ENCODE measurements around the gene XYLT1.

The XYLT1 gene

DNA sequence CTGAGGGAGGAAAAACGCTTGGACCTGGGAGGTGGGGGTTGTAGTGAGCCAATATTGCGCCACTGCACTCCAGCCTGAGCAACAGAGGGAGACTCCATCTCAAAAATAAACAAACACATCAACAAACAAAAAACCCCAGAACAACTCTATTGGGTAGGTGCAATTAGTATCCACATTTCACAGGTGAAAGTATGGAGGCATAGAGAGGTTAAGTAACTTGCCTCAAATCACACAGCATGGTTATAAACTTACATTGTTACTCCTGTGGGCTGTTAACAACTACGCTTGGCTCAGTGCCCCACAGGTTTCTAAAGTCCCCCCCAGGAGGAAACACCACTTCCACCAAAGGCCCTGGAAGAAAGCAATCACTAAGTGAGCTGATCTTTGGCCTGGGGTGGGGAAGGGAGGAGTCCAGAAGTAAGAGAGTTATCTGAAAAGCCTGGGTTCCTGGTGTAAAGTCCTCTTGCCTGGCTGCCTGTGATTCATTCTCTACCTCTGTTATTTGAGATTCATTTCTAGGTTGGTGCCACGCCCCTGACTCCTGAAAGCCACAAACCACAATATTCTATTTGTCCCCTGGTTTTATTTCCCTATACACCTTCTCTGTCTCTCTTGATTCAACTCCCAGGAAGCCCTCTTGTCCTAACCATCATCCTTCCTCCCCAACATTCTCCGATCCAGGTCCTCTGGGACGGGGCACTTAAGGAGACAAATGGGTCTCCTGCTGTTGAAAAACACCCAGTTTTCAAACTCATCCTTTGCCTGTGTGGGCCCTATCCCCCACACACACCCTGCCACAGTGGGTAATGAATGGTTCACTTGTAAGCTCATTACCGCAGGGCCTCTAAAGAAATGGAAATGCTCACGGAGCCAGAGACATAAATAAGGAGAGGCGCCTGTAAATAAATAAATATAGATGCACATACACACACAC, 195.4 kb downstream of the XYLT1 start:
- DNase-seq = no peak

DNA sequence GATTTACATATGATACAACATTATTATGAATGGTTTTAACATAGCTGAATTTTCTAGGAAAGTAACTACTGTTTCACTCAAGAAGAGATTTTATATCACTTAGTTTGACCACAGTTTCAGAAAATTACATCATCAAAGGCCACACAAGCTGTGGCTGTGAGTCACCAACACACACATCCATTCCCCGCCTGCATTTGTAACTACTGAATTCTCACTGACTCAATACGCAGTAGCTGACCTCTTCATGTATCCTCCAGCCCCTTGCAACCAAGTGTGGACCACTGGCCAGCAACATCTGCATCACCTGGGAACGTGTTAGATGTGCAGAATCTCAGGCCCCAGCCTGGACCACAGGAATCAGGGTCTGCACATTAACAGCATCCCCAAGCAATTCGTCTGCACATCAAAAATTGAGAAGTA, 197.6 kb downstream of the XYLT1 start:
- DNase-seq = no peak

GRCh38 chr16:17272716-17273115, 198.0 kb downstream of the XYLT1 start:
- DNase-seq = no peak

DNA sequence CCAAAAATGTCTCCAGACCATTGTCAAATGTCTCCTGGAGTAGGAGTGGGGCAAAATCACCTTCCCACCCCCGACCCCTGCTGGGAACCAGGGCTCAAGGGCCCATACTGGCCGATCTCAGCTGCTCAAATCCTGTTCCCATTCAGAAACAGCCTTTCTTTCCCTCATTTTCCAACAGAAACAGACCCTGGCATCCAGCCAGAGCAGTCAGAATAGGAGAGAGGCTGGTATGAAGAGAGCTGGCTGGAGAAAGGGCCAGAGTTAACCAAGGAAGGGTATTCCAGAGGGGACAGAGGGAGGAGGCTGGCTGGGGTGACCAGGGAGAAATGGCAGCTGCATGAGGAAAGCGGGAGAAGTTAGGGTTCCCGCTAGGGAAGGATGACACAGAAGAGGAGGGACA, 199.1 kb downstream of the XYLT1 start:
- no peak for DNase-seq

- no peak for DNase-seq
Observed at GRCh38 chr16:17270683-17271109, 200.1 kb downstream of the XYLT1 start.

DNA sequence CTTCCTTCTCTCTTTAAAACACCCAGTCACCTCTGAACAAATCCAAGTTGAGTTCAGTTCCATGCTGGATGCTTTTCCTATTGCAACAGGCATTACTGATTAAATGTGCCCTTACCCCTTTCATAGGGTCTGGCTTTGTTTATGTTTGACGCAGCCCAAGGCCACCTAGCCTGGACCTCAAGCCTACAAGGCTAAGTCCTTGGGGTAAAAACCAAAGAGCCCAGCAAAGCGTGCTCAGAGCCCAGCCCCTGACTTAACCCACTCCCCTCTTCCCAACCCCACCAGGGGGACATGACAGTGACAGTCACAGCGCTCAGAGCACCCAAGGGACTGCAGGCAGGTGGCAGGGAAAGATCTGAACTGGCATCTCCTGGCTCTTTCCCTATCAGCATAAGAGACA, 200.6 kb downstream of the XYLT1 start:
- no peak for DNase-seq

DNA sequence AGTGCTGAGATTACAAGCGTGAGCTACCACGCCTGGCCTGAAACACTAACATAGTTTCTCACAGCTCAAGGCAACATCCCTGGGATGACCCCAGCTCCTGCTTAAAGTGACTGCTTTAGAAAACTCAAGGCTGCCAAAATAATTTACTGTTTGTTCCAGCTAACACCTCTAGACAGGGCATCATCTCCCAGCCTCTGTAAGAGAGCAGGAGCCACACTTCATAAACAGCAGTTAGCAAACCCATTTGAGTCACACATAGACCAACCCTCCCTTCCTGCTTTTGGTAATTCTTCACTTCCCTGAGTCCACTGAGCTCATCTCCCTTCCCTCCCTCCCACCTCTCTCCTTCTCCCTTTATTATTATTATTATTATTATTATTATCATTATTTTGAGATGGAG, 201.3 kb downstream of the XYLT1 start:
- DNase-seq = no peak

- no peak for DNase-seq
Observed at GRCh38 chr16:17266608-17267313, 204.0 kb downstream of the XYLT1 start.

DNA sequence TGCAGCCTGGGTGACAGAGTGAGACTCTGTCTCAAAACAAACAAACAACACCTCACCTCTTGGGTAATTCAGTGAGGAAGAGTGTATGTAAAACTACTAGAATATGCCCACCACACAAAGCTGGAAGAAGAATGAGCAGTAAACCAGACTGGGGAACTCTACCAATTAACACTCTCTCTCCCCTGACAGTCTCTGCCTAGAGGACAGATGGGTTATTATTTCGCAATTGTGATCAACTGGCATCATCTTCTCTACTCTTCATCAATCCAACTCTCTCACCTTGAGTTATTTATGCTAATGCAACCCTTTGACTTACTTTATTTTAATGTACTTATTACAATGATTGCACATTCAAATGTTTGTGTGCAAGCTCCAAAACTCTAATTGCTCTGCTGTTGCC, 205.6 kb downstream of the XYLT1 start:
- DNase-seq = no peak

GRCh38 chr16:17261197-17261858, 209.4 kb downstream of the XYLT1 start:
- DNase-seq = no peak

DNA sequence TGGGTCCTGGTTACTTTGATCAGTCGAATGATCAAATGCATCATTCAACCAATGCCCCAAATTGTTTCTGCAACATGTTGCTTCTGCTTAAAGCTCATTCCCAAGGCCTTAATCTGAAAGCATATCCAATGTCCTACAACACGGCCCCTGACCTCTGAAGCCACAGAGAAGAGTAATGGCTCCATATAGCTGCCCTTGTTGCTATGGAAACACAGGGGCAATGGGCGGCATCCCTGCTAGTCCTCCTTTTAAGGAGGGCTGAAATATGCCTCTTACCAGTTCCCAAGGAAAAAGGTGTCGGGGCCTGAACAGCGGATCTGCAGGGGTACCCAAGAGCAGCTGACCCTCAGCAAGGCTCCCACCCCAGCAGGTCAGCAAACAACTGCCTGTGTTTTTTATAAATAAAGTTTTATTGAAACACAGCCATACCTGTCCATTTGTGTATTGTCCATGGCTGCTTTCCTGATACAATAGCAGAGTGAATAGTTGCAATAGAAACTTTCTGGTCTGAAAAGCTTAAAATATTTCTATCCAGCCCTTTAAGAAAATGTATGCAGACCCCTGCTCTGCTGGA, 210.4 kb downstream of the XYLT1 start:
- DNase-seq = no peak

- DNase-seq = no peak
Observed at GRCh38 chr16:17259751-17260270, 210.9 kb downstream of the XYLT1 start.

- DNase-seq = no peak
Observed at GRCh38 chr16:17258848-17259713, 211.7 kb downstream of the XYLT1 start.

DNA sequence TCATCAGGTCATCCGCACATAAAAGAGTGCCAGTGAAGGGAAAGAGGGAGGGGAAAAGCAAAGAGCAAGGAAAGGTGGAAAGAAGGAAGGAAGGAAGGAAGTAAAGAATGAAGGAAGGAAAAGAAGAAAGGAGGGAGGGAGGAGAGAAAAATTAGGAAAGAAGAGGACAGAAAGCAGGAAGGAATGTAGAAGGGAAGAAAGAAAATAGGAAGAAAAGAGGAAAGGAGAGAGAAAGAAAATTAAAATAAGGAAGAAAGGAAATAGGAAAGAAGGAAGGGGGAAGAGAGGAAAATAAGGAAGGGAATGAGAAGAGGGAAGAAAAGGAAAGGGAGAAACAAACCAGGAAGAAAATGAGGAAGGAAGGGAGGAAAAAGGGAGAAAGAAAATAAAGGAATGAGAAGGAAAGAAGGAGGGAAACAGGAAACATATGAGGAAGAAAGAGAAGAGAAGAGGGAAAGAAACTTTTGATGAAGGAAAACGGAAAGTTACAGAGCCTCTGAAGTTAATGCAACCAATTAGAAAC, 212.6 kb downstream of the XYLT1 start:
- DNase-seq = no peak

DNA sequence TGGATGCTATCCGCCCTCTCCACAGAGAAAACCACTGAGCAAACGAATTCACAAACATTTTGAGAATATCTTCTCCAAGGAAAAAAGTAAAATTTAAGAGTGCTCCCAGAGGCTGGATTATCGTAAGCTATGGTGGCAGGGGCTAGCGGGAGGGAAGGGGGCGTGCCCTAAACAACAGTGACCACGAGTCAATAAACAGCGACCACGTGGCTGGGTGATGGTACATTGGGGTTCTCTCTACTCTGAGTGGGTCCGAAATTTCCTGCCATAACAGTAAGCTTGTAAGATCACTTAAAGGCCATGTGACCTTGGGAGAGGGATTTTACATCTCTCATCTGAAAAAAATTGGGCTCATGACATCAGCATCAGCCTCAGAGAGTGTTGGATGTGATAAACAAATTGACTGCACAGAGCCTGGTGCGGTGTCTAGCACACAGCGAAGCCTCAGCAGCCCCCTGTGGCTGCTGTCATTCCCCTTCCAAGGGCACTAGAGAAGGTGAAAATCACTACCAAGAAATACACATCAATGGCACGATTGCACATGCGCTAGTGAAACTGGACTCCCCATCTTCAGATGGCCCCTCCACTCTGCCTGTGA, 213.2 kb downstream of the XYLT1 start:
- no peak for DNase-seq

GRCh38 chr16:17252701-17253100, 218.1 kb downstream of the XYLT1 start:
- no peak for DNase-seq

DNA sequence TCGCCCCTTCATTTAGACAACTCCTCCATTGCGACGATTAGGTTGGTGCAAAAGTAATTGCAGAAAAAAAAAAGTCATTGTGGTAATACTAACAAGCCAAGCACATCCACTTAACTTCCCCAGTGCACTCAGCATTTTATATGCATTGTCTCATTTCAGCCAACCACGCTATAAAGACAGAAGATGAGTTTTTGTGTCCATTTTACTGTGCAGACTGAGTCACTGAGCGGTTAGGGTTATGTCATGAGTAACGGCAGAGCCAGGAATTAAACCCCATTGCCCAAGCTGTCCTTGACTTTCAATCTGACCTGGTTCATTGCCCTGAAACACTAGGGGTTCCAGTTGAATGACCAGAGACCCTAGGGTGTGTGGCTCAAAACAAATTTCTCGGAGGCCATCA, 218.7 kb downstream of the XYLT1 start:
- no peak for DNase-seq

DNA sequence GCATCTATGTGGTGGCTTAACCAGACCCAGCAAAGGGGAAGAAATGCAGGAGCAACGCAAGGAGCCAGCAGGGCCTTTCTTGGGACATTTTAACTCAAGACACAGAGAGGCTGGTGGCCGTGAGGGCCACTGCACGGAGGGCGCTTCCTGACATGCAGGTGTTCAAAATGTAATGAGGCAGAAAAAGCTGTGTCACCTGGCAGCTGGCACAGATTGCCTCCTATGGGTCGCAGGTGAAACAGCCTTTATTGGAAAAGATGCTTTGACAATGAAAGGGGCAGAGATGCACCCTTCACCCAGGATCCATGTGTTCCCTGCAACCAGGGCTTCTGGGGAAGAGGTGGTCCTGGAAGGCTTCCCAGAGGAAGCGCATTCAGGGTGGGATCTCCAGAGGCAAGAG, 219.3 kb downstream of the XYLT1 start:
- no peak for DNase-seq

DNA sequence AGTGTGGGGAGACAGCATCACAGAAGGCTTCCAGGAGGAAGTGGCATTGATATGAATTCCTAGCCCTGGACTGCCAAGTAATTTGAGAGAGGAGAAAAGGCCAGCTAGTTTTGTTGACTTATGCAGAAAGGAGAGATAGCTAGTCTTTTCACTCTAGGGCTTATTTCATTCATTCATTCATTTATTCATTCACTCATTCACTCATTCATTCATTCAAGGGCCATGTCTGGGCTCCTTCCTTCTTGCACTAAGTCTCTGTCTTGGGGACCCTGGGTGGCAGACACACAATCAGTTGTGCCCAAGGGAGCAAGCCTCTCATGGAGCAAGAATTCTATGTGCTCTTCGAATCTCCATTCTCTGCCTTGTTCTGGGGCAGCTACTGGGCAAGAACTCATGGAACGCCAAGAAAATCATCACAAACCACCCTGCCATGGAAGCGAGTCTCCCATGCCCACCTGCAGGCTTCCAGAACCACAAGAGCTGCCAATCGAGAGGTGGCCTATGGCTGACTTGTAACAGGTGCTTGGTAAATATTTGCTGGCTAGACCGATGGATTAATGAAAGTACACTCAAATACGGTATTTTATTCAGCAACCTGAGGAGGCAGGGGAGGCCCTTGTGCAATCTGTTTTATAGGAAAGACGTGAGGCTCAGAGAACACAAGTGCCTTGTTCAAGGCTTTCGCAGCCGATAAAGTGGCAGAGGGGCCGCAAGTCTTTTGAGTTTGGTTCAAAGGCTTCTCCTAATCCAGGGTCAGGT, 223.6 kb downstream of the XYLT1 start:
- no peak for DNase-seq

DNA sequence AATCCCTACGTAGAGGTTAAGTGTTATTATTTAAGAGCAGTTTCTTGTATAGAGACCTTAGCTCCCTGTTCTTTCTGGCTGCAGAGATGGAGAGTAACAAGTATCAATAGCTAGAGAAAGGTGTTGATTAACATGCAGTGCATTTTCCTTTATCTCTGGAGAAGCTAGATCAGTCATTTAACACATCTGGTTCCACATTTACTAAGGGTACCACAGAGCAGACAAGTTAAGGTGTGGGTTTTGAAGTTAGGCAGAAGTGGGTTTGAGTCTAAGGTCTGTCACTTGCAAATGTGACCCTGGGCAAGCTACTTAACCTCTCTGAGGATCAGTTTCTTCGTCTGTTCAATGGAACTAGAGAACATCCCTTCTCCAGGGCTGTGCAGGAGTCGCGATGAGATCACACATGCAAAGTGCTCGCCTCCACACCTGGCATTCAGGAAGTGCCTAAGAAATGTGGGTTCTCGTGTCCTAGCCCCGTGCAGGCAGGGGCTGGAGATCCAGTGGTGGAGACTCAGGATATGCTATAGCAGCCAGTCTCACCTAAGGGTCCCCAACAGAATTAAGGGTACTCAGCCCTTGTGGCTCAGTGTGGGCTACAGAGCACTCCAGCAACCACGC, 224.4 kb downstream of the XYLT1 start:
- no peak for DNase-seq

Data from stimulated activated CD4-positive, alpha-beta T cell treated with anti-CD3 and anti-CD28 coated beads, Interleukin-12 subunit alpha, Interleukin-12 subunit beta, amount 100 ng/mL, for 4 hours (primary cell).